ENCODE data around the gene RNF149. TPM values are rescaled to one million over a fixed set of nuclear protein-coding genes. Genes with fewer than 3 reads are reported as not detected.

RNF149 gene
- total RNA-seq, 1 donor from 2014 or later: 43.3 TPM

Small RNA genes lying within 50 kb of the gene (small RNA-seq; reads per million reads assigned to genes)
- gene MIR5696 (0.79 reads per million, percentile 74 among the genes with 10 or more reads in this experiment), gene SNORD89 (72.0 reads per million, percentile 96 among the genes with 10 or more reads in this experiment)

Other genes starting within 250 kb of the RNF149 start
- 16.2 TPM for gene TBC1D8, start 157.3 kb downstream of the RNF149 start, total RNA-seq
- 19.8 TPM for gene CNOT11, start 55.8 kb downstream of the RNF149 start, total RNA-seq
- 1.6 TPM for gene CREG2, start 78.8 kb upstream of the RNF149 start, total RNA-seq
- under 0.01 TPM for gene RFX8, start 166.4 kb upstream of the RNF149 start, total RNA-seq

Data from skeletal muscle tissue (tissue), 2 donors.